Hepatocyte (in vitro differentiated cells): ENCODE results near the gene SPINDOC. TPM values are rescaled to one million over a fixed set of nuclear protein-coding genes. Genes with fewer than 3 reads are reported as not detected.
A peak's percentile ranks its signal among the peaks of the same experiment; 100 is the strongest.

Source experiments
- DNase-seq: peaks from one replicate; pipeline ENCODE4 v3.0.0-alpha.2; 2016; ENCODE audit warnings: low spot score
- H2AFZ ChIP-seq: fragments of 200-600 bp; sonication (generic); 2 replicates; pipeline ENCODE4 v1.6.0; 2016; ENCODE audit warnings: antibody characterized with exemption, mild to moderate bottlenecking
- H3K27ac ChIP-seq: fragments of 200-600 bp; sonication (generic); 2 replicates; pipeline ENCODE4 v1.5.1; 2016; ENCODE audit warnings: mild to moderate bottlenecking
- H3K27me3 ChIP-seq: fragments of 200-600 bp; sonication (generic); 2 replicates; pipeline ENCODE4 v1.6.1; 2016
- H3K36me3 ChIP-seq: fragments of 200-600 bp; sonication (generic); replicated peaks from 2 replicates; pipeline ENCODE4 v1.5.1; 2016; ENCODE audit warnings: low read depth; ENCODE audit not compliant: insufficient read depth
- H3K4me1 ChIP-seq: fragments of 200-600 bp; sonication (generic); 2 replicates; pipeline ENCODE4 v1.5.1; 2016; ENCODE audit warnings: mild to moderate bottlenecking, moderate library complexity; ENCODE audit not compliant: insufficient read depth
- H3K4me2 ChIP-seq: fragments of 200-600 bp; sonication (generic); 2 replicates; pipeline ENCODE4 v1.6.0; 2016
- H3K4me3 ChIP-seq: fragments of 200-600 bp; sonication (generic); 2 replicates; pipeline ENCODE4 v1.5.1; 2016; ENCODE audit warnings: mild to moderate bottlenecking
- H3K79me2 ChIP-seq: fragments of 200-600 bp; sonication (generic); 2 replicates; pipeline ENCODE4 v1.6.0; 2017; ENCODE audit warnings: mild to moderate bottlenecking
- H3K9me2 ChIP-seq: fragments of 200-600 bp; sonication (generic); replicated peaks from 2 replicates; pipeline ENCODE4 v1.6.0; 2017; ENCODE audit warnings: mild to moderate bottlenecking; ENCODE audit not compliant: insufficient read depth
- H3K9me3 ChIP-seq: fragments of 200-600 bp; sonication (generic); 2 replicates; pipeline ENCODE4 v1.5.1; 2016; ENCODE audit warnings: low read depth, mild to moderate bottlenecking
- H4K20me1 ChIP-seq: fragments of 200-600 bp; sonication (generic); 2 replicates; pipeline ENCODE4 v1.6.0; 2016; ENCODE audit warnings: mild to moderate bottlenecking; ENCODE audit not compliant: insufficient read depth, poor library complexity, severe bottlenecking
- CTCF ChIP-seq: fragments of 200-600 bp; sonication (generic); IDR thresholded peaks from 2 replicates; pipeline ENCODE4 v1.5.1; 2016; ENCODE audit warnings: antibody characterized with exemption, mild to moderate bottlenecking; ENCODE audit not compliant: poor library complexity
- EZH2 ChIP-seq: fragments of 200-600 bp; sonication (generic); IDR thresholded peaks from 2 replicates; pipeline ENCODE4 v1.6.1; 2016; ENCODE audit warnings: antibody characterized with exemption, mild to moderate bottlenecking, borderline replicate concordance
- EZH2phosphoT487 ChIP-seq: fragments of 200-600 bp; sonication (generic); IDR thresholded peaks from one replicate; pipeline ENCODE4 v1.6.1; 2018; ENCODE audit warnings: antibody characterized with exemption, mild to moderate bottlenecking, low read depth, moderate library complexity; ENCODE audit not compliant: unreplicated experiment, severe bottlenecking
- WGBS: methylation state at CpG from one replicate; pipeline ENCODE4 v1.1.6; 2016; ENCODE audit warnings: low lambda C conversion rate; ENCODE audit errors: missing lambda C conversion rate; 5-methylcytosine and 5-hydroxymethylcytosine counted together
- polyA plus RNA-seq: library from polyadenylated mRNA; unstranded; fragments of >200 nt; fragmentation: Nextera tagmentation; extraction: Ambion mirVana; gene quantifications from 2 replicates; pipeline ENCODE4 v1.2.1, GENCODE V29; 2016
- total RNA-seq: library from RNA; depleted of rRNA; stranded (reverse); fragments of >200 nt; gene quantifications from 2 replicates; pipeline ENCODE4 v1.2.3, GENCODE V29; 2014

Gene SPINDOC
- total and polyA plus RNA-seq, 2 experiments from 2014 or later: 9.9 to 24.0 TPM

GRCh38 chr11:63866211-63866610 is 53.0 kb downstream of the SPINDOC start:
- Histone ChIP-seq H3K27me3 (no peaks in the 10 kb centered on the region), H3K4me2 (no peak overlapping the region), H3K27ac (peak overlapping the region; percentile 58), H3K4me3 (no peak overlapping the region), H3K9me3 (no peaks in the 10 kb centered on the region), H3K79me2 (peaks cover 92% of the 10 kb centered on the region), H3K4me1 (peaks cover 29% of the 10 kb centered on the region), H3K36me3 (no peaks in the 10 kb centered on the region), H3K9me2 (no peaks in the 10 kb centered on the region), H2AFZ (no peak overlapping the region), H4K20me1 (peaks cover 53% of the 10 kb centered on the region)
- 73% methylated on average over 4 of the region's 4 CpGs for WGBS
- TF ChIP-seq EZH2 (no peak), CTCF (no peak), EZH2phosphoT487 (no peak)
- peak; percentile 53 for DNase-seq

- Histone ChIP-seq H3K27ac (no peak overlapping the region), H3K36me3 (no peaks in the 10 kb centered on the region), H3K4me3 (no peak overlapping the region), H3K9me2 (no peaks in the 10 kb centered on the region), H3K4me1 (peaks cover 33% of the 10 kb centered on the region), H3K27me3 (no peaks in the 10 kb centered on the region), H2AFZ (no peak overlapping the region), H3K79me2 (peaks cover 80% of the 10 kb centered on the region), H3K9me3 (no peaks in the 10 kb centered on the region), H3K4me2 (no peak overlapping the region), H4K20me1 (peaks cover 54% of the 10 kb centered on the region)
- 97% methylated on average over 4 of the region's 4 CpGs for WGBS
- TF ChIP-seq CTCF: no peak
- no peak for TF ChIP-seq EZH2
- no peak for TF ChIP-seq EZH2phosphoT487
- DNase-seq: no peak
These were observed 54.3 kb downstream of the SPINDOC start for GRCh38 chr11:63867511-63867910.

GRCh38 chr11:63868399-63869064 is 55.3 kb downstream of the SPINDOC start:
- Histone ChIP-seq H3K79me2 (peaks cover 84% of the 10 kb centered on the region), H3K4me3 (no peak overlapping the region), H3K27ac (peak overlapping the region; percentile 47), H3K9me3 (no peaks in the 10 kb centered on the region), H4K20me1 (peaks cover 62% of the 10 kb centered on the region), H3K4me1 (peaks cover 43% of the 10 kb centered on the region), H3K9me2 (no peaks in the 10 kb centered on the region), H3K4me2 (peak overlapping the region; percentile 60), H3K27me3 (no peaks in the 10 kb centered on the region), H2AFZ (no peak overlapping the region), H3K36me3 (no peaks in the 10 kb centered on the region)
- TF ChIP-seq EZH2 (no peak), CTCF (no peak), EZH2phosphoT487 (no peak)
- DNase-seq: no peak
- WGBS: 73% methylated on average over 9 of the region's 9 CpGs

GRCh38 chr11:63869171-63869591 is 55.9 kb downstream of the SPINDOC start:
- H3K4me2 ChIP-seq: peak overlapping the region; percentile 60
- H2AFZ ChIP-seq: no peak overlapping the region
- H4K20me1 ChIP-seq: peaks cover 67% of the 10 kb centered on the region
- no peak overlapping the region for H3K4me3 ChIP-seq
- DNase-seq: no peak
- TF ChIP-seq CTCF (no peak), EZH2 (no peak), EZH2phosphoT487 (no peak)
- peaks cover 84% of the 10 kb centered on the region for H3K79me2 ChIP-seq
- peaks cover 48% of the 10 kb centered on the region for H3K4me1 ChIP-seq
- no peaks in the 10 kb centered on the region for H3K27me3 ChIP-seq
- peak overlapping the region; percentile 47 for H3K27ac ChIP-seq
- H3K9me3 ChIP-seq: no peaks in the 10 kb centered on the region
- H3K9me2 ChIP-seq: no peaks in the 10 kb centered on the region
- 59% methylated on average over 7 of the region's 7 CpGs for WGBS
- H3K36me3 ChIP-seq: no peaks in the 10 kb centered on the region
